Activated CD4-positive, alpha-beta T cell treated with anti-CD3 and anti-CD28 coated beads for 24 hours (primary cell): ENCODE results near the gene CA14.
A peak's percentile ranks its signal among the peaks of the same experiment; 100 is the strongest.
"Not testable (repeated sequence)": the region's sequence is repeated elsewhere in the genome, so short reads cannot be mapped to it uniquely, and the experiment has no call there.

Source experiments
- DNase-seq, 2 donors: peaks; one replicate each; pipeline ENCODE4 v3.0.0-alpha.2; 2020; ENCODE audit warnings: low read depth in 2 of 2

The CA14 gene

DNA sequence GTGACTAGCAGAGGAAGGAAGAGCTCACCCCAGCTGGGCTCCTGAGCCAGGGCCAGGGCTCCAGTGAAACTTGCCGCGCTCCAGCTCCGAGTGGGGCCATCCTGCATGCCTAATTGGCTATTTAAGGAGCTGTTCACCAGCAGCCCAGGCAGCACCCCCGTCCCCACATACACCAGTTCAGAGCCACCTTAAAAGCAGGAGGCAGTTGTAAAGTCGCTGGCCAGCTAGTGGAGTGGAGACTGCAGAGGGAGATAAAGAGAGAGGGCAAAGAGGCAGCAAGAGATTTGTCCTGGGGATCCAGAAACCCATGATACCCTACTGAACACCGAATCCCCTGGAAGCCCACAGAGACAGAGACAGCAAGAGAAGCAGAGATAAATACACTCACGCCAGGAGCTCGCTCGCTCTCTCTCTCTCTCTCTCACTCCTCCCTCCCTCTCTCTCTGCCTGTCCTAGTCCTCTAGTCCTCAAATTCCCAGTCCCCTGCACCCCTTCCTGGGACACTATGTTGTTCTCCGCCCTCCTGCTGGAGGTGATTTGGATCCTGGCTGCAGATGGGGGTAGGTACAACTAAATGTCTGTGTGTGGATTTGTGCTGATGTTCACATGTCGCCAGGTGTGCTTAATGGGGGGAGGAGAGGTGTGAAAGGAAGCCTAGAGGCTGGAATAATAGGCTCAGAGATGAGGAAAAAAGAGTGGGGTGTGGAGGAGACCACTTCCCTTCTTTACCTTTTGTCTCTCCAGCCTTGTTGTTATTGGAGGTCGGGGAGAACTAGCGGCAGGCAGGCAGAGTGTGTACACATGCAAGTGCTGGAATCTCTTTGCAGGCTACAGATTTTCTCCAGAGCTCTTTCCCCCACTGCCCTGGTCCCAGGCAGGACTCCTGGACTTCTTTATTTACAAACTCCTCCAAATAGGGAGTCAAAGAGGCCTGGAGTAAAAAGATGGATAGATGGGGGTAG is at the start of gene CA14:
TSS of gene CA14 (plus strand) at position 151 of the 962 bp plus-strand sequence. CDS start at position 506, 355 bp downstream.
- no peak for DNase-seq

DNA sequence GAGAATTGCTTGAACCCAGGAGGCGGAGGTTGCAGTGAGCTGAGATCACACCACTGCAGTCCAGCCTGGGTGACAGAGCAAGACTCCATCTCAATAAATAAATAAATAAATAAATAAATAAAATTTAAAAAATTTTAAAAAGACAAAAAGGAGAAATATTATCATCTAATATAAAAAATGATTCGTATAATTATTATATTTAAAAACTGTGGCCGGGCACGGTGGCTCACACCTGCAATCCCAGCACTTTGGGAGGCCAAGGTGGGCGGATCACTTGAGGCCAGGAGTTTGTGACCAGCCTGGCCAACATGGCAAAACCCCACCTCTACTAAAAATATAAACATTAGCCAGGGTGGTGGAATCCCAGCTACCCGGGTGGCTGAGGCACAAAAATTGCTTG is 49.1 kb upstream of the CA14 start:
- not testable (repeated sequence) for DNase-seq

DNA sequence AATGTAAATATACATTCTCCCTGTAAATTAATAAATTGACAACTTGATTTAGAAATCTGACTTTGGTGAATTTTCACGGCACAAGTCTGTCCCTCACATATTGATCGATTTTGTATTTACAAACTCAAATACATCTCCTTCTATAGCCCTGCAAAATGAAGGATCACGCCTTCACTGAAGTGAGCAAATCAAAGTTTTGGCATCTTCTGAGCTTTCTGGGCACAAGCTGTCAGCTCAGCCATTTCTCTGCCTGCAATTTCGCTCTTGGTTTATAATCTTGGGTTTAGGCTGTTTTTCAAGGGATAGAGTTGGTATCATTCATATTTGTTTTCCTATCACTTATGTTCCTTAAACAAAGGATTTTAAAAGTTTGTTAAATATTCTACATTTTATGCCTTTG is 47.5 kb upstream of the CA14 start:
- DNase-seq: no peak

DNA sequence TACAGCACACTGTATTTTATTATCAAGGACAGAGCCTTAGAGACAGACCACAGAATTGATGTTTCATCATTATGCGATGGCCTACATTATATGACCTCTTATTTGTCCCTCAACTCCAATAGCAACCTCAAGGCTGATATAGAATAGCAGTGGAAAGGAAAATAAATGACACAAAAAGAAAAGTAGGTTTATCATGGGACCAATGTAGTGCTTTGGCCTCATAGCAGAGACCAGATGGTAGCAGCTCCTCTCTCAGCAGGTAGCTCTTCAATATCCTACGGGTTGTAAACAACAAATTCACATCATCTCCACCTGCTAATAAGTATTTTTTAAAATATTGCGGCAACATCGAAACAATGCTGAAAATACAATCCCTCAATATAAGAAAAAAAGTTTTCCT is 46.9 kb upstream of the CA14 start:
- DNase-seq: no peak

DNA sequence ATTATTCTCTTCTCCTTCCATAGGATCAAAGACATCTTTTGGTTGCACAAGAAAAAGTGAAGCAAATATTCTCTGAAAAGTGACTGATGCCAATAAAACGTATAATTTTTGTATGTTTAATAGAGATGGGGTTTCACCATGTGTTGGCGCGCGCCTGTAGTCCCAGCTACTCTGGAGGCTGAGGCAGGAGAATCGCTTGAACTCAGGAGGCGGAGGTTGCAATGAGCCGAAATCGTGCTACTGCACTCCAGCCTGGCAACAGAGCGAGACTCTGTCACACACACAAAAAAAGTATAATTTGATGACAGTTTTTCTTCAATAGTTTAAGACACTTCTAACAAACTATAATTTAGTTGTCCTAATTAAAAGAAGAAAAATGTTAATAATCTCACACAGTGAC is 45.5 kb upstream of the CA14 start:
- DNase-seq: no peak

DNA sequence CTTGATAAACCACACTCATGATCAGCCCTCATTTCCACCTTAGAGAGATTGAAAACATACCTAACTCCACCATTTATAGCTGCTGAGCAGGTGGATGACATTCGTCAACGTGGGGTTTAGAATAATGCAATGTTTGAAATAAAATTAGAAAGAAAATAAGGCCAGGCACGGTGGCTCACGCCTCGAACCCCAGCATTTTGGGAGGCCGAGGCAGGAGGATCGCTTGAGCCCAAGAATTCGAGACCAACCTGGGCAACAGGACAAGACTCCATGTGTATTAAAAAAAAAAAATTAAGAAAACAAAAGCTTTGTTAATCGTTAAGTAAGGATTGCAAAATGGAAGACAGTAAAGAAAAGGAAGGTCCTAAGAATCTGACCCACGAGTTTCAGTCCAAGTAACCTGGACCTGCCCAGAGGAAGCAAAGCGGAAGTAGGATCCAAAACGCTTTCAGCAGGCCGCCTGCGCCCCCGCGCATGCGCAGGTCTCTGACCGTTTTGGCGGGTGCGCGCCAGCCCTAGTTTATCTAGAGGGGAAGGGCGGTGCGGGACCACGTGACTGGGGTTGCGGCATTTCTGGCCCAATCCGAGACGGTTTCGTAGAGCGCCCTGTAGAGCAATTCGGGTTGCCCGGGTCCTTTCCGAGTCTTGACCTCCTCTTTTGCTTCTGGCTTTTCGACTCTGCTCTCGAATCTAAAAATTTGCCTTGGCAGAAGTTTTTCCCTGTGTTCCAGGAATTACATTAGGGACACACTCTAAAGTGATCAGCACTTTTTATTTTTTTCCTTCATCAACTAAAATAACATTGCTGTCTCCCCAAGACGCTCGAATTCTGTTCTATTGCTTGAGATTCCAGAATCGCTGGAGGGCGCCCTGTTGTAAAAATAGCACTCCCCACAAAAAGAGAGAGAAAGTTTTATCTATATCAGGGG is 44.1 kb upstream of the CA14 start:
- DNase-seq: peak; percentile 84 to 85

DNA sequence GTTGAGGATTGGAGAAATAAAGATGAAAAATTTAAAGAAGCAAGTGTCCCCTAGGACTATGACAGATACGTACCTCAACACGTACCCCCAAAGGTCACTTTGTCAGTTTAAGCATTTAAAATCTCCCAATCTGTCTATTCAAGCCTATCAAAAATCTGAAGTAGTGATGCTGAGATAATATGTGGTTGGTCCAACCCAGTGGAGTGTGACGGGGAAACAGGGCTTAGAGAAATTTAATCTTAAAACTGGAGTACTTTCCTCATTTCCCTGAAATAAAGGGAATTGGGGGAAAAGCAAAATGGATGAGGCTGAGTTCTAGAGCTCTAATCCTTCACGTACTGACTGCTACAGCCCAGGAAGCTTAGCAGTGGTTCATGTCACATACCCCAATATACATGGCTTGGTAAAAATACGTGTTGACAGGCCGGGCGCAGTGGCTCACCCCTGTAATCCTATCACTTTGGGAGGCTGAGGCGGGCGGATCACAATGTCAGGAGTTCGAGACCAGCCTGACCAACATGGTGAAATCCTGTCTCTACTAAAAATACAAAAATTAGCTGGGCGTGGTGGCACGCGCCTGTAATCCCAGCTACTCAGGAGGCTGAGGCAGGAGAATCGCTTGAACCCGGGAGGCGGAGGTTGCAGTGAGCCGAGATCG is 43.3 kb upstream of the CA14 start:
- DNase-seq: not testable (repeated sequence)

DNA sequence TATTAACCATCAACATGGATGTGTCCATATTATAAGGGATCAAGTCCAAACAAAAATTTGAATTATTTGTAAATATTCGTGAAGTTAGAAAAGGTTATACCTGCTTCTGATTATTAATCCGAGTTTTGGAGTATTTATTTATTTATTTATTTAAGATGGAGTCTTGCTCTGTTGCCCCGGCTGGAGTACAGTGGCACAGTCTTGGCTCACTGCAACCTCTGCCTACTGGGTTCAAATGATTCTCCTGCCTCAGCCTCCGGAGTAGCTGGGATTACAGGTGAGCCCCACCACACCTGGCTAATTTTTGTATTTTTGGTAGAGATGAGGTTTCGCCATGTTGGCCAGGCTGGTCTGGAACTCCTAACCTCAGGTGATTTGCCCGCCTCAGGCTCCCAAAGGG is 41.7 kb upstream of the CA14 start:
- not testable (repeated sequence) for DNase-seq

DNA sequence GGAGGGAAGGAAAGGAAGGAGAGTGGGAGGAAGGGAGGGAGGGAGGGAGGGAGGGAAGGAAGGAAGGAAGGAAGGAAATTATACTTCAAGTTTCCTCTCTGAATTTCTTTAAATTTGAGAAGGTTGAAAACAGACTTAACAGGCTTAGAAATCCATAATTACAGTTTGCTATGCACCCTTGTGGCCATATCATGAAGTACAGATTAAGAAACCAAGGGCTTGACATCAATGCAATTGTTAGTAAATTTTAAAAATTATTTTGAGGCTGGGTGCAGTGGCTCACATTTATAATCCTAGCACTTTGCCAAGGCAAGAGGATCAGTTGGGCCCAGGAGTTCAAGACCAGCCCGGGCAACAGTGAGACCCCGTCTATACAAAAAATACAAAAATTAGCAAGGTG is 36.0 kb upstream of the CA14 start:
- no peak for DNase-seq

DNA sequence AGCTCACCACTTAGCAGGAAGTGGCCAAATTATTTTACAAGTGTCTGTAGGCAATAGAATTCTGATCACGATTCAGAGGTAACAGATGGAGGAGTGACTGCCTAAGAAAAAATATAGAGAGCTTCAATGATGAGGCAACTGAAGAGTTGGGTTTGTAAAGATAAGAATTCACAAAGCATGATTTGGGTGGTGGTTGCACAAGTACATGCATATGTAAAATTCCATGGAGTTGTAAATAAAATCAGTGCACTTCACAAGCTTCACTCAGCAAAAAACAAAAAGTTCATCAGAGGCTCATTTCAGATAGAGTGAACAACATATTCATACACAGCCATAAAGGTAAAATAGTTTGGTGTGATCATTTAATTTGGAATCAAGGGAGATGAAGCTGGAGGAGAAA is 32.6 kb upstream of the CA14 start:
- no peak for DNase-seq

DNA sequence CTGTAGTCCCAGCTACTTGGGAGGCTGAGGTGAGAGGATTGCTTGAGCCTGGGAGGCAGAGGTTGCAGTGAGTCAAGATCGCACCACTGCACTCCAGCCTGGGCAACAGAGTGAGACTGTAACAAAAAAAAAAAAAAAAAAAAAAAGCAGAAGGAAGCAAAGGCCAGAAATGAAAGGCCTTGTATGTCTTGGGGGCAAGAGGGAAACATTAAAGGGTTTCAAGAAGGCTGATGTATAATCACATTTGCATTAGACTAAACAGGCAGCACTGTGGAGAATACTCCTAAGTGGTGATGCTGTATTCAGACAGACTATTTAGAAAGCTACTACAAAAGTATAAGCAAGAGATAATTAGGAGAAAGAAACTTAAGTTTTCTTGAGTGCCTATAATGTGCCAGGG is 32.0 kb upstream of the CA14 start:
- DNase-seq: no peak

DNA sequence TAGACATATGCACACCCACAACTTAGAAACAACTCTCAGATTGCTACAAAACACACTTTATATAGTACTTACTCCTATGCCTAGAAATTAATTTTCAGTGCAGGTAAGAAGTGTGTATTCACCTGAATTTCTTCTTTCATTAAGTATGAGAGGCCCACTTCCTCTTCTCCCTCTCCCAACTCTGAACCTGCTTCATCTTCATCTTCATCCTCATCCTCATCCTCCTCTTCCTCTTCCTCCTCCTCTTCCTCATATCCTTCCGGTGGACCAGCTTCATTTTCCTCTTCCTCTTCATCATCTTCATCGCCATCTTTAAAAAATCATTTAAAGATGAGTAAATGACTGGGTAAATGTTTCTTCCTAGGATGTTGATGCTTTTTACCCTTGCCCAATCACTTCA is 31.1 kb upstream of the CA14 start:
- DNase-seq: no peak

DNA sequence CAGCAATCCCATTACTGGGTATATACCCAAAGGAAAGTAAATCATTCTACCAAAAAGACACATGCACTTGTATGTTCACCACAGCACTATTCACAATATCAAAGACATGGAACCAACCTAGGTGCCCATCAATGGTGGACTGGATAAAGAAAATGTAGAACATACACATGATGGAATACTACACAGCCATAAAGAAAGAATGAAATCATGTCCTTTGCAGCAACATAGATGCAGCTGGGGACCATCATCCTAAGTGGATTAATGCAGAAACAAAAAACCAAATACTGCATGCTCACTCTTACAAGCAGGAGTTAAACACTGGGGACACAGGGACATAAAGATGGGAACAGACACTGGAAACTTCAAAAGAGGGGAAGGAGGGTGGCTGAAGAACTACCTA is 30.3 kb upstream of the CA14 start:
- no peak for DNase-seq

DNA sequence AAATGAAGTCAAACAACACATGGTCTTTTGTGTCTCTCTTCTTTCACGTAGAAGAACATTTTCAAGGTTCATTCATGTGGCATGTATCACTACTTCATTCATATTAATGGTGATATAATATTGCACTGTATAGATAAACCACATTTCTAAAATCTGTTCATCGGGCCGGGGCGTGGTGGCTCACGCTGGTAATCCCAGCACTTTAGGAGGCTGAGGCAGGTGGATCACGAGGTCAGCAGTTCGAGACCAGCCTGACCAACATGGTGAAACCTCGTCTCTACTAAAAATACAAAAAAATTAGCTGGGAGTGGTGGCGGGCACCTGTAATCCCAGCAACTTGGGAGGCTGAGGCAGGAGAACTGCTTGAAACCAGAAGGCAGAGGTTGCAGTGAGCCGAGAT is 29.3 kb upstream of the CA14 start:
- not testable (repeated sequence) for DNase-seq

DNA sequence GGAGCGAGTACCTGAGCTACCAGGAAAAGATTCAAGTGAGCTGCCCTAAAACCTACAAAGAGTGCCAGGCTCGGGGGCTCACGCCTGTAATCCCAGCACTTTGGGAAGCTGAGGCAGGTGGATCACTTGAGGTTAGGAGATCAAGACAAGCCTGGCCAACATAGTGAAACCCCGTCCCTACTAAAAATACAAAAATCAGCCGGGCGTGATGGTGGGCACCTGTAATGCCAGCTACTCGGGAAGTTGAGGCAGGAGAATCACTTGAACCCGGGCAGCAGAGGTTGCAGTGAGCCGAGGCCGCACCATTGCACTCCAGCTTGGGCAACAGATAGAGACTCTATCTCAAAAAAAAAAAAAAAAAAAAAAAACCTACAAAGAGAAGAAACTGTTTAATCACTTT is 24.7 kb upstream of the CA14 start:
- not testable (repeated sequence) for DNase-seq

DNA sequence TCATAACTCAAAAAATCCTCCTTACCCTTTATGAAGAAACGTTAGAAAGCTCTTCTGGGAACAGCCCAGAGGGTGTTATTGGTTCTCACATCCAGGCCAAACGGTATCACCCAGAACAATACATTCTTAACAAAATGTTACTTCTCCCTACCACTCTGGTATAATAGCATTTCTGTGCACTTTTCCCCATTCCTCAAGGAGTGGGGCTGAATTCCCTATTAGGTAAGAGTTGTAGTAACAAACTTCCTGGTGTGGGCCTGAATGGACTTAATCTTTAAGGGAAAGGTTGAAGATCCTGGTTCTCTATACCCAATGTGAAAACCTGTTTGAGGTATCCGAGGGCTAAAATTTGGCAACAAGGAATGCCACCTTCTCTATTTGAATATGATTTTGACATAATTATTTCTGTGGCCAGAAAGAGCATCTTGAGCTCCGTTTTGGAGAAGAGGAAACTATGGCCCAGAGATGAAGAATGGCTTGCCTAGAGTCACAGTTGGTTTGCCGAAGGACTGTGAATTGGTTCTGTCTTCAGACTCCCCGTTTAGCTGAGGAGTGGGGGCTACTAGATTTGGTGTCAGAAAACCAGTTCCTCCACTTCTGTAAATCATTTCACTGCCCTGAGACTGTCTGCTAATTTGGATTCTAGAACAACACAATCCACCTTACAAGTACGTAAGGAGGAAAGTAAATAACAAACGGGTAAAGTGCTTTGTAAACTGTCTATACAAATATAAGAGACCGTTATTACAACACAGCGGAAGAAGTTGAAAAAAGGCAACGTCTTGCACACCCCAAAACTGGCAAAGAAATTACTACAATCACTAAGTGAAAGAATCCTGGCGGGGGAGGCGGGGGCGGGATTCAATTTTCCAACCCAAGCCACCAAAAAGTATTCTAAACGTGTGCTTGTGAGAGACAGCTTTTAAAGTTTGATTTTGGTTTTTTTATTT is 23.9 kb upstream of the CA14 start:
- peak; percentile 14 to 49 for DNase-seq

DNA sequence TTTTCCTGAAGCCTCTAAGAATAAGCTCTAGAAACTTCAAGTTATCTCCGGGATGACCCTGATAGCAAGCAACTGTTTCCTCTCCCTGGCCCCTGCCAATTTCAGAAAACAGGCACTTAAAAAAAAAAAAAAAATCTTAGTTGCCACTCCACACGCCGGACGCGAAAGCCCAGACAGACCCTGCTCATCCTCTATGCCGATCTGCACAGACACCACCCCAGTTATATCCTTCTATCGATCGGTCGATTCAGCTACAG is 23.3 kb upstream of the CA14 start:
- DNase-seq: no peak

DNA sequence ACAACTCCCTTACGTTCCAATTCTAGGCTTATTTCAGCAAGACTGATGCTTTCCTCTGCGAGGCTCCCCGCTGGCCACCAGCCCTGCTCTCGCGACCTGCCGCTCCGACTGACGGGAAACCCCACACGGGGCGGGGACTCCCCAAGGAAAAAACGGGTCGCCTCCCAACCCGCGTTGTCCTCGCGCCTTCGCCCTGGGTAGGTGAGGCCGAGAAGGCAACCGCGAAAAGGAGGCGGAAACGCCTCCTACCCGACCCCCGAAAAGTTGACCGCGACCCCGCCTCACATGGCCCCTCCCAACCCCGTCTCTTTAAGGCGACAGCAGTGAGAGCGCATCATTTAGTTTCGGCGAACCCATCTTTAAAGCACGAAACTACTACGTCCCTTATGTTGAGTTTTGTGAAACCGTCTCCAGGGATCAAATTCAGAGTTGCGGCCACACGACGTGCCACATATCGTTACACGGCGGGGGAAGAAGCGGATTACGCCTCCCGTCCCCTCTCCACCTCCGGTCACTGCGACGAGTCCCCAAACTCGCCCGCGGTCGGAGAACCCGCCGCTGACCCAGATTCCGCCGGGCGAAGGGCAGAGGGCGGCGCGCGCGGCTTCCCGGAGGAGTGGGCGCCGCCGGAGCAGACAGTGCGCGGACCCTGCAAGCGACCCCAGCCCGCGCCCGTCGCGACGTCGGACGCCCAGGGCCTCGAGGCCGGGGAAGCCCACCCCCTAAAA is 22.8 kb upstream of the CA14 start:
- DNase-seq: peak; percentile 71 to 86

DNA sequence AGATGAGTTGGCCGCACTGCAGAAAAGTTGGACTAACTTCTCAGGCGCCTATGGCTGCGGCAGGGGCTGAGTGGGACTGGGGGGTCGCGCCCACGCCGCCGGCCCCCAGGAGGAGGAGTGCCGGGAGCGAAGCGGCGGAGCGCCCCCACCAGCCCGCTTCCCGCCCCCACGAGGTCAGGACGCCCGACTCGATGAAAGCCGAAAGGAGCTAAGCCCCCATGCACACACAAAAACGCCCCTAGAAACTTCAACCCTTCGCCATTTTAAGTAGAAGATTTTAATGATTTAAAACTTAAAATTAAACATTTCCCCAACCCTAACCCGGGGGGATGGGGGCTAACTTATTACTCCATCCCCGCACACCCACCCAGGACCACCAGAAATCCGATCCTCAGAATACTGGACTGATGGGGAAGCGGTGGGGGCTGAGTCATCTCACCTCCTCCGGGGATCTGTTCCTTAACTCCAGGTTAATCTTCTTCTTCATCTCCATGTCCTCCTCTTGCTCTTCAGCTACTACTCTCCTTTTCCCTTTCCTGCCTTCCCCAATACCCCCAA is 22.2 kb upstream of the CA14 start:
- DNase-seq: peak; percentile 12
